Measurements from ENCODE around the gene MAP2K4.

MAP2K4 gene

GRCh38 chr17:12178644-12179330 lies 158.1 kb downstream of the MAP2K4 start:
- no peak for DNase-seq

- no peak for DNase-seq
Observed at GRCh38 chr17:12180644-12181261, 160.1 kb downstream of the MAP2K4 start.

GRCh38 chr17:12187658-12188057 lies 167.0 kb downstream of the MAP2K4 start:
- no peak for DNase-seq

- DNase-seq, result no peak
Observed at GRCh38 chr17:12193144-12193735, 172.6 kb downstream of the MAP2K4 start.
